Mesendoderm (in vitro differentiated cells): ENCODE results near the gene XRCC5.

Experiments
- DNase-seq: peaks from one replicate; pipeline ENCODE4 v3.0.0; 2013
- H2AK5ac ChIP-seq: 2 replicates; pipeline ENCODE4 v1.6.1; 2013; ENCODE audit warnings: low read length, inconsistent platforms
- H2BK120ac ChIP-seq: 2 replicates; pipeline ENCODE4 v1.6.1; 2013; ENCODE audit warnings: low read depth, mild to moderate bottlenecking, low read length, moderate library complexity, mixed read lengths
- H2BK15ac ChIP-seq: replicated peaks from 2 replicates; pipeline ENCODE4 v1.6.1; 2013; ENCODE audit warnings: low read depth, mild to moderate bottlenecking, moderate library complexity
- H2BK5ac ChIP-seq: 2 replicates; pipeline ENCODE4 v1.6.1; 2013; ENCODE audit warnings: low read length, inconsistent platforms
- H3K18ac ChIP-seq: 2 replicates; pipeline ENCODE4 v1.6.1; 2013; ENCODE audit warnings: mild to moderate bottlenecking, low read length, mixed read lengths
- H3K23ac ChIP-seq: one replicate; pipeline ENCODE4 v1.6.1; 2013; ENCODE audit warnings: low read length
- H3K27ac ChIP-seq: 2 replicates; pipeline ENCODE4 v1.5.1; 2013; ENCODE audit warnings: low read depth, mild to moderate bottlenecking, inconsistent platforms, low read length, moderate library complexity
- H3K27me3 ChIP-seq: 2 replicates; pipeline ENCODE4 v1.6.1; 2013; ENCODE audit warnings: low read length, control low read depth, mild to moderate bottlenecking, inconsistent platforms; ENCODE audit not compliant: insufficient read depth, poor library complexity
- H3K36me3 ChIP-seq: 2 replicates; pipeline ENCODE4 v1.6.1; 2013; ENCODE audit warnings: low read length, inconsistent platforms; ENCODE audit not compliant: control insufficient read depth, insufficient read depth
- H3K4ac ChIP-seq: one replicate; pipeline ENCODE4 v1.6.1; 2013; ENCODE audit warnings: low read depth, mild to moderate bottlenecking, low read length, moderate library complexity
- H3K4me1 ChIP-seq: 2 replicates; pipeline ENCODE4 v1.6.1; 2013; ENCODE audit warnings: low read depth, low read length, inconsistent platforms; ENCODE audit not compliant: control insufficient read depth
- H3K4me2 ChIP-seq: 2 replicates; pipeline ENCODE4 v1.6.1; 2013; ENCODE audit warnings: low read length
- H3K4me3 ChIP-seq: 2 replicates; pipeline ENCODE4 v1.5.1; 2013; ENCODE audit warnings: mild to moderate bottlenecking, low read length
- H3K56ac ChIP-seq: one replicate; pipeline ENCODE4 v1.6.1; 2013; ENCODE audit warnings: low read length
- H3K79me1 ChIP-seq: 2 replicates; pipeline ENCODE4 v1.6.1; 2013; ENCODE audit warnings: low read length, inconsistent platforms
- H3K79me2 ChIP-seq: 2 replicates; pipeline ENCODE4 v1.6.1; 2013; ENCODE audit warnings: mild to moderate bottlenecking, low read length; ENCODE audit not compliant: control insufficient read depth, insufficient read depth
- H3K9ac ChIP-seq: 2 replicates; pipeline ENCODE4 v1.6.1; 2013; ENCODE audit warnings: low read length, inconsistent platforms
- H4K5ac ChIP-seq: one replicate; pipeline ENCODE4 v1.6.1; 2013; ENCODE audit warnings: low read length
- H4K8ac ChIP-seq: one replicate; pipeline ENCODE4 v1.6.1; 2013; ENCODE audit warnings: low read depth, mild to moderate bottlenecking, control low read depth, low read length, moderate library complexity
- WGBS: extraction: QIAGEN DNeasy Blood & Tissue Kit; methylation state at CpG from one replicate; pipeline ENCODE4 v1.1.7; 2013; ENCODE audit warnings: low lambda C conversion rate, missing lambda C conversion rate; ENCODE audit not compliant: insufficient coverage; ENCODE audit errors: extremely low coverage; 5-methylcytosine and 5-hydroxymethylcytosine counted together

Gene XRCC5

GRCh38 chr2:216090369-216090786, 18.8 kb upstream of the XRCC5 start:
- Histone ChIP-seq H3K23ac (no peak overlapping the region), H3K79me2 (no peaks in the 10 kb centered on the region), H3K4me2 (no peak overlapping the region), H3K36me3 (no peaks in the 10 kb centered on the region), H4K5ac (no peak overlapping the region), H3K18ac (no peak overlapping the region), H3K4me1 (no peaks in the 10 kb centered on the region), H3K27me3 (no peaks in the 10 kb centered on the region), H3K4ac (no peak overlapping the region), H2BK120ac (no peak overlapping the region), H2BK5ac (no peak overlapping the region), H4K8ac (no peak overlapping the region), H2AK5ac (no peak overlapping the region), H3K4me3 (no peak overlapping the region), H3K79me1 (no peaks in the 10 kb centered on the region), H2BK15ac (no peak overlapping the region), H3K9ac (no peak overlapping the region), H3K27ac (no peak overlapping the region), H3K56ac (no peak overlapping the region)
- DNase-seq: no peak
- no CpG with 5 or more reads among the region's 1 CpG for WGBS

- Histone ChIP-seq H2AK5ac (no peak overlapping the region), H3K4me1 (no peaks in the 10 kb centered on the region), H3K9ac (no peak overlapping the region), H2BK5ac (no peak overlapping the region), H3K18ac (no peak overlapping the region), H3K27ac (no peak overlapping the region), H4K5ac (no peak overlapping the region), H3K79me1 (no peaks in the 10 kb centered on the region), H3K4me2 (no peak overlapping the region), H2BK120ac (no peak overlapping the region), H3K56ac (no peak overlapping the region), H3K79me2 (no peaks in the 10 kb centered on the region), H3K36me3 (no peaks in the 10 kb centered on the region), H2BK15ac (no peak overlapping the region), H4K8ac (no peak overlapping the region), H3K4me3 (no peak overlapping the region), H3K4ac (no peak overlapping the region), H3K23ac (no peak overlapping the region), H3K27me3 (no peaks in the 10 kb centered on the region)
- no CpG with 5 or more reads among the region's 2 CpGs for WGBS
- DNase-seq: no peak
Measured at GRCh38 chr2:216092646-216093045, 16.5 kb upstream of the XRCC5 start.

- H4K8ac ChIP-seq: no peak overlapping the region
- no peak overlapping the region for H3K27ac ChIP-seq
- H3K27me3 ChIP-seq: no peaks in the 10 kb centered on the region
- H3K79me1 ChIP-seq: no peaks in the 10 kb centered on the region
- no peak overlapping the region for H2AK5ac ChIP-seq
- no peak overlapping the region for H2BK120ac ChIP-seq
- WGBS: no CpG with 5 or more reads among the region's 3 CpGs
- no peaks in the 10 kb centered on the region for H3K36me3 ChIP-seq
- H3K56ac ChIP-seq: no peak overlapping the region
- no peak overlapping the region for H3K18ac ChIP-seq
- H3K4me2 ChIP-seq: no peak overlapping the region
- no peak overlapping the region for H3K9ac ChIP-seq
- no peak overlapping the region for H4K5ac ChIP-seq
- H2BK15ac ChIP-seq: no peak overlapping the region
- no peak overlapping the region for H3K4ac ChIP-seq
- no peak overlapping the region for H2BK5ac ChIP-seq
- H3K23ac ChIP-seq: no peak overlapping the region
- DNase-seq: no peak
- H3K79me2 ChIP-seq: no peaks in the 10 kb centered on the region
- H3K4me1 ChIP-seq: no peaks in the 10 kb centered on the region
- H3K4me3 ChIP-seq: no peak overlapping the region
Measured at GRCh38 chr2:216094701-216095100, 14.4 kb upstream of the XRCC5 start.

GRCh38 chr2:216098421-216099334, 10.5 kb upstream of the XRCC5 start:
- no peak overlapping the region for H2BK15ac ChIP-seq
- H3K9ac ChIP-seq: no peak overlapping the region
- no peaks in the 10 kb centered on the region for H3K27me3 ChIP-seq
- 100% methylated on average over 8 of the region's 9 CpGs for WGBS
- no peak overlapping the region for H2BK5ac ChIP-seq
- no peak overlapping the region for H2BK120ac ChIP-seq
- H3K4me1 ChIP-seq: no peaks in the 10 kb centered on the region
- no peak overlapping the region for H4K5ac ChIP-seq
- DNase-seq: no peak
- no peak overlapping the region for H3K56ac ChIP-seq
- H3K36me3 ChIP-seq: no peaks in the 10 kb centered on the region
- H3K27ac ChIP-seq: no peak overlapping the region
- H3K4me2 ChIP-seq: no peak overlapping the region
- no peak overlapping the region for H2AK5ac ChIP-seq
- H3K18ac ChIP-seq: no peak overlapping the region
- no peak overlapping the region for H3K4ac ChIP-seq
- H3K23ac ChIP-seq: no peak overlapping the region
- no peaks in the 10 kb centered on the region for H3K79me2 ChIP-seq
- H3K79me1 ChIP-seq: no peaks in the 10 kb centered on the region
- no peak overlapping the region for H3K4me3 ChIP-seq
- no peak overlapping the region for H4K8ac ChIP-seq

GRCh38 chr2:216101109-216101508, 8.0 kb upstream of the XRCC5 start:
- no peak overlapping the region for H3K27ac ChIP-seq
- no peak overlapping the region for H2BK120ac ChIP-seq
- no peak overlapping the region for H3K56ac ChIP-seq
- H3K79me1 ChIP-seq: no peaks in the 10 kb centered on the region
- DNase-seq: no peak
- H3K27me3 ChIP-seq: no peaks in the 10 kb centered on the region
- no peaks in the 10 kb centered on the region for H3K4me1 ChIP-seq
- no peak overlapping the region for H2BK15ac ChIP-seq
- no peak overlapping the region for H4K8ac ChIP-seq
- no peak overlapping the region for H3K4me2 ChIP-seq
- H3K18ac ChIP-seq: no peak overlapping the region
- no peak overlapping the region for H4K5ac ChIP-seq
- no peaks in the 10 kb centered on the region for H3K36me3 ChIP-seq
- H3K4ac ChIP-seq: no peak overlapping the region
- no peak overlapping the region for H3K4me3 ChIP-seq
- H2BK5ac ChIP-seq: no peak overlapping the region
- no peaks in the 10 kb centered on the region for H3K79me2 ChIP-seq
- H3K9ac ChIP-seq: no peak overlapping the region
- WGBS: no CpG with 5 or more reads among the region's 4 CpGs
- H2AK5ac ChIP-seq: no peak overlapping the region
- no peak overlapping the region for H3K23ac ChIP-seq

- Histone ChIP-seq H4K8ac (no peak overlapping the region), H2BK15ac (no peak overlapping the region), H3K56ac (no peak overlapping the region), H3K4ac (no peak overlapping the region), H4K5ac (no peak overlapping the region), H2BK120ac (no peak overlapping the region), H3K79me2 (no peaks in the 10 kb centered on the region), H3K4me1 (peaks cover 2% of the 10 kb centered on the region), H3K18ac (no peak overlapping the region), H3K23ac (no peak overlapping the region), H2AK5ac (no peak overlapping the region), H2BK5ac (no peak overlapping the region), H3K4me3 (no peak overlapping the region), H3K36me3 (no peaks in the 10 kb centered on the region), H3K27me3 (no peaks in the 10 kb centered on the region), H3K79me1 (no peaks in the 10 kb centered on the region), H3K9ac (no peak overlapping the region), H3K4me2 (no peak overlapping the region), H3K27ac (no peak overlapping the region)
- DNase-seq: no peak
- no CpG with 5 or more reads among the region's 1 CpG for whole genome bisulfite sequencing
Measured at GRCh38 chr2:216103213-216103612, 5.9 kb upstream of the XRCC5 start.
